ENCODE results near the gene MPZ.

- TF ChIP-seq EZH2 (IDR thresholded peaks at IDR 0.05; ENCODE audit: insufficient read depth, low read length): no peak
- TF ChIP-seq, protein P1, sequence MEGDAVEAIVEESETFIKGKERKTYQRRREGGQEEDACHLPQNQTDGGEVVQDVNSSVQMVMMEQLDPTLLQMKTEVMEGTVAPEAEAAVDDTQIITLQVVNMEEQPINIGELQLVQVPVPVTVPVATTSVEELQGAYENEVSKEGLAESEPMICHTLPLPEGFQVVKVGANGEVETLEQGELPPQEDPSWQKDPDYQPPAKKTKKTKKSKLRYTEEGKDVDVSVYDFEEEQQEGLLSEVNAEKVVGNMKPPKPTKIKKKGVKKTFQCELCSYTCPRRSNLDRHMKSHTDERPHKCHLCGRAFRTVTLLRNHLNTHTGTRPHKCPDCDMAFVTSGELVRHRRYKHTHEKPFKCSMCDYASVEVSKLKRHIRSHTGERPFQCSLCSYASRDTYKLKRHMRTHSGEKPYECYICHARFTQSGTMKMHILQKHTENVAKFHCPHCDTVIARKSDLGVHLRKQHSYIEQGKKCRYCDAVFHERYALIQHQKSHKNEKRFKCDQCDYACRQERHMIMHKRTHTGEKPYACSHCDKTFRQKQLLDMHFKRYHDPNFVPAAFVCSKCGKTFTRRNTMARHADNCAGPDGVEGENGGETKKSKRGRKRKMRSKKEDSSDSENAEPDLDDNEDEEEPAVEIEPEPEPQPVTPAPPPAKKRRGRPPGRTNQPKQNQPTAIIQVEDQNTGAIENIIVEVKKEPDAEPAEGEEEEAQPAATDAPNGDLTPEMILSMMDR (IDR thresholded peaks at IDR 0.05; ENCODE audit: insufficient read depth, low read depth, low read length): no peak
Observed at GRCh38 chr1:161342177-161342576, 32.4 kb upstream of the MPZ start.
